Measurements from ENCODE around the gene COPB1. TPM values are rescaled to one million over a fixed set of nuclear protein-coding genes. Genes with fewer than 3 reads are reported as not detected.

COPB1 gene
- total RNA-seq, 1 experiment from 2014 or later: 94.8 TPM

DNA sequence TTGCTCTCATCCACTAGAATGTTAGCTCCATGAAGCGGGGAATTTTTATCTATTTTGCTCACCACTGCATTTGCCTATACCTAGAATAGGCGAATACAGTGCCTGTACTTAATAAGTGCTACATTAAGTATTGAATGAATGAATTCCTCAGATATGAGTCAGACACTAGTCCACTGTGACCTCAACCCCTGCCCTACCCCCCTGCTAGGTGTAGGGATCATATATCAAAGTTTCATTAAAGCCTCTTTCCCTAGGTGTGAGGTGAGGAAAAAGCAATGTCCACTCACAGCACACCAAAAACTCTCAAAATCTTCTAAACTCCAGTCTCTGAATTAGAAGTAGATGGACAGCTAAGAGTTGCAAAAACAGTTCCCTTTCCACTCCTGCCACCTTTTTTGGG lies 30.3 kb upstream of the COPB1 start:
- Histone ChIP-seq H3K9me3 (ENCODE audit: low read length) (no peaks in the 10 kb centered on the region), H2AFZ (ENCODE audit: low read length) (no peak overlapping the region), H3K9me2 (replicated peaks; ENCODE audit: low read length) (no peaks in the 10 kb centered on the region), H3K4me1 (ENCODE audit: insufficient read depth, low read length) (peaks cover 11% of the 10 kb centered on the region), H3K4me2 (ENCODE audit: low read length) (peak overlapping the region; percentile 32), H3K79me2 (ENCODE audit: low read length) (no peaks in the 10 kb centered on the region), H3F3A (ENCODE audit: low read length, unreplicated experiment) (no peaks in the 10 kb centered on the region), H3K9ac (ENCODE audit: low read length) (no peak overlapping the region), H4K20me1 (ENCODE audit: low read length) (no peaks in the 10 kb centered on the region), H3K36me3 (ENCODE audit: low read depth, low read length) (no peaks in the 10 kb centered on the region), H3K4me3 (ENCODE audit: low read length) (no peak overlapping the region), H3K27me3 (ENCODE audit: low read length) (no peaks in the 10 kb centered on the region), H3K27ac (ENCODE audit: low read length) (no peak overlapping the region)
- DNase-seq (peak; percentile 45), ATAC-seq (peak; percentile 90)
- CTCF ChIA-PET: interaction anchor here (0.6 kb wide), 1 partner anchor 377 kb away, joined by 4 read pairs; no protein-coding TSS in a partner anchor
- no TSS peak for BruUV-seq (replicated peaks)
- intact Hi-C loops (cut with micrococcal nuclease): no loop called here
- POLR2A ChIA-PET (ENCODE audit: unreplicated experiment): interaction anchor here (0.6 kb wide), 1 partner anchor 215 kb away, joined by 3 read pairs; no protein-coding TSS in a partner anchor
- TF ChIP-seq, protein P1, sequence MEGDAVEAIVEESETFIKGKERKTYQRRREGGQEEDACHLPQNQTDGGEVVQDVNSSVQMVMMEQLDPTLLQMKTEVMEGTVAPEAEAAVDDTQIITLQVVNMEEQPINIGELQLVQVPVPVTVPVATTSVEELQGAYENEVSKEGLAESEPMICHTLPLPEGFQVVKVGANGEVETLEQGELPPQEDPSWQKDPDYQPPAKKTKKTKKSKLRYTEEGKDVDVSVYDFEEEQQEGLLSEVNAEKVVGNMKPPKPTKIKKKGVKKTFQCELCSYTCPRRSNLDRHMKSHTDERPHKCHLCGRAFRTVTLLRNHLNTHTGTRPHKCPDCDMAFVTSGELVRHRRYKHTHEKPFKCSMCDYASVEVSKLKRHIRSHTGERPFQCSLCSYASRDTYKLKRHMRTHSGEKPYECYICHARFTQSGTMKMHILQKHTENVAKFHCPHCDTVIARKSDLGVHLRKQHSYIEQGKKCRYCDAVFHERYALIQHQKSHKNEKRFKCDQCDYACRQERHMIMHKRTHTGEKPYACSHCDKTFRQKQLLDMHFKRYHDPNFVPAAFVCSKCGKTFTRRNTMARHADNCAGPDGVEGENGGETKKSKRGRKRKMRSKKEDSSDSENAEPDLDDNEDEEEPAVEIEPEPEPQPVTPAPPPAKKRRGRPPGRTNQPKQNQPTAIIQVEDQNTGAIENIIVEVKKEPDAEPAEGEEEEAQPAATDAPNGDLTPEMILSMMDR (conservative IDR thresholded peaks at IDR 0.05; ENCODE audit: low read depth, low read length): no peak
- TF ChIP-seq EZH2phosphoT487 (IDR thresholded peaks at IDR 0.05; ENCODE audit: borderline replicate concordance, low read length): no peak
- TF ChIP-seq EZH2 (IDR thresholded peaks at IDR 0.05; ENCODE audit: low read length, unreplicated experiment): no peak

DNA sequence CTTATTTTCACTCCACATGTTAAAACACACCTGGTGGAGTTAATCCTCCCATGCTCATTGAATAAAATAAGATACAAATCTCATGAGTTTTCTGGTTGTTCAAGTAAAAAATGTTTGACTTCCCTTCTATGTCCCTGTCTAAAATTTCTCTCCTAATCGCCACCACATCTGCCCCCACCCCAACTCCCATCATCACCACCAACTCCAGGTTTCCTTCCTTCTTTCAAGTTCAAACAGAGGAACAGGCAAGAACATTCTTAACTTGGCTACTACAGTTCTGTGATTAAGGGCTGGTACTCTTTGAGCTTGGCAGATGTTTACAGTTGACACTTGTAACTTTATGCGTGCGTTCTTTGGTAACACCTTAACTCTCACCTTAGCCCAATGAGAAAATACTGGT lies 29.7 kb upstream of the COPB1 start:
- no peak overlapping the region for H3K4me3 ChIP-seq (ENCODE audit: low read length)
- H3K79me2 ChIP-seq (ENCODE audit: low read length): no peaks in the 10 kb centered on the region
- no peaks in the 10 kb centered on the region for H3K36me3 ChIP-seq (ENCODE audit: low read depth, low read length)
- H2AFZ ChIP-seq (ENCODE audit: low read length): no peak overlapping the region
- POLR2A ChIA-PET (ENCODE audit: unreplicated experiment): interaction anchor here (0.6 kb wide), 1 partner anchor 215 kb away, joined by 3 read pairs; no protein-coding TSS in a partner anchor
- no TSS peak for BruUV-seq (replicated peaks)
- no peak overlapping the region for H3K9ac ChIP-seq (ENCODE audit: low read length)
- intact Hi-C loops (cut with micrococcal nuclease): no loop called here
- TF ChIP-seq, protein P1 (conservative IDR thresholded peaks at IDR 0.05; ENCODE audit: low read depth, low read length): no peak
- TF ChIP-seq EZH2phosphoT487 (IDR thresholded peaks at IDR 0.05; ENCODE audit: borderline replicate concordance, low read length) (no peak), EZH2 (IDR thresholded peaks at IDR 0.05; ENCODE audit: low read length, unreplicated experiment) (no peak)
- H3K9me3 ChIP-seq (ENCODE audit: low read length): no peaks in the 10 kb centered on the region
- H4K20me1 ChIP-seq (ENCODE audit: low read length): no peaks in the 10 kb centered on the region
- H3K4me1 ChIP-seq (ENCODE audit: insufficient read depth, low read length): peaks cover 11% of the 10 kb centered on the region
- no peak overlapping the region for H3K4me2 ChIP-seq (ENCODE audit: low read length)
- CTCF ChIA-PET: interaction anchor here (0.6 kb wide), 1 partner anchor 378 kb away, joined by 4 read pairs; no protein-coding TSS in a partner anchor
- no peak for DNase-seq
- no peaks in the 10 kb centered on the region for H3F3A ChIP-seq (ENCODE audit: low read length, unreplicated experiment)
- ATAC-seq: no peak
- H3K27ac ChIP-seq (ENCODE audit: low read length): no peak overlapping the region
- H3K27me3 ChIP-seq (ENCODE audit: low read length): no peaks in the 10 kb centered on the region
- no peaks in the 10 kb centered on the region for H3K9me2 ChIP-seq (replicated peaks; ENCODE audit: low read length)

DNA sequence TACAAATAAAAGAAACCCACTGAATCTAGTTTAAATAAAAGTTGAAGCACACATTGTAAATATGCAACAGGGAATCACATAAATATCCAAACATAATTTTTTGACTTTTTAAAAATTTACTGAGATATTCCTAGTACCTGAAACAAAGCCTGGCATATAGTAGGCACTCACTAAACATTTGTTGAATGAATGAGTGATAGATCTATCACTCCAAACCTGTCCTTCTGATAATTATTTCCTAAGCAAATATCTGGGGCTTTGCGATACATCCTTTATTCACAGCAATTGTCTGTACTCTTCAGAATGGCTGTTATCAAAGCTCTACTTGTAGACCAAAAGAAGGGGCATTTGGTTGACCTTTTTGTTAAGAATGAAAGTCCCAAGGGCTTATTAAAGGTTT lies 23.2 kb upstream of the COPB1 start:
- ATAC-seq (no peak), DNase-seq (no peak)
- Histone ChIP-seq H3K4me2 (ENCODE audit: low read length) (no peak overlapping the region), H2AFZ (ENCODE audit: low read length) (no peak overlapping the region), H3K79me2 (ENCODE audit: low read length) (peaks cover 24% of the 10 kb centered on the region), H3K27ac (ENCODE audit: low read length) (no peak overlapping the region), H3K9ac (ENCODE audit: low read length) (no peak overlapping the region), H3F3A (ENCODE audit: low read length, unreplicated experiment) (no peaks in the 10 kb centered on the region), H3K4me1 (ENCODE audit: insufficient read depth, low read length) (peaks cover 10% of the 10 kb centered on the region; the same call in 1 of the 2 replicates), H3K9me3 (ENCODE audit: low read length) (no peaks in the 10 kb centered on the region), H3K4me3 (ENCODE audit: low read length) (no peak overlapping the region), H3K27me3 (ENCODE audit: low read length) (no peaks in the 10 kb centered on the region), H3K9me2 (replicated peaks; ENCODE audit: low read length) (no peaks in the 10 kb centered on the region), H3K36me3 (ENCODE audit: low read depth, low read length) (peaks cover 5% of the 10 kb centered on the region; the same call in 1 of the 2 replicates), H4K20me1 (ENCODE audit: low read length) (no peaks in the 10 kb centered on the region)
- CTCF ChIA-PET: no interaction called here
- intact Hi-C loops (cut with micrococcal nuclease): no loop called here
- POLR2A ChIA-PET (ENCODE audit: unreplicated experiment): no interaction called here
- no peak for TF ChIP-seq EZH2 (IDR thresholded peaks at IDR 0.05; ENCODE audit: low read length, unreplicated experiment)
- TF ChIP-seq, protein P1 (conservative IDR thresholded peaks at IDR 0.05; ENCODE audit: low read depth, low read length): no peak
- TF ChIP-seq EZH2phosphoT487 (IDR thresholded peaks at IDR 0.05; ENCODE audit: borderline replicate concordance, low read length): no peak
- BruUV-seq (replicated peaks): no TSS peak
